Suppressor macrophage (primary cell): ENCODE results near the gene SH2D2A.
"Not testable (repeated sequence)": the region's sequence is repeated elsewhere in the genome, so short reads cannot be mapped to it uniquely, and the experiment has no call there.

Experiments used
- DNase-seq, 4 experiments: peaks; one replicate each; pipeline ENCODE4 v3.0.0-alpha.2; 2020 to 2022

Gene SH2D2A

GRCh38 chr1:156767879-156768604, 48.6 kb downstream of the SH2D2A start:
- peak; percentile 33 to 68 (median 42) for DNase-seq

GRCh38 chr1:156767101-156767878, 49.4 kb downstream of the SH2D2A start, which contains the start of gene PRCC:
PRCC (plus strand) TSS chr1:156767535; CDS start chr1:156767772, 237 bp downstream.
- peak; percentile 98 to 100 (median 98) for DNase-seq

- no peak for DNase-seq
Measured at GRCh38 chr1:156766298-156767100, 50.1 kb downstream of the SH2D2A start.

DNA sequence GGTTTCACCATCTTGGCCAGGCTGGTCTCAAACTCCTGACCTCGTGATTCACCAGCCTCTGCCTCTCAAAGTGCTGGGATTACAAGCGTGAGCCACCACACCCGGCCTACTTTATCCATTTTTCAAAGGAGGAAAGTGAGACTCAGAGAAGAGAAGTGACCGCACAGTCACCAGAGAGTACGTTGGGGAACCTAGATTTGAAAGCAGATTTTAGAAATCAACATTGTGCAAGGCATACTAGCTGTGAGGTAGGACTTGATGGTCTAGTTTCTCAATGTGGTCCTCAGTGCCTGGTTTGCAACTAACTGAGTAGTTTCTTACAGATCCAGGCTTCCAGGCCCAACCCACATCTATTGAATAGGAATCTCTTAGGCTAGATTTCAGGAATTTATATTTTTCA, 51.0 kb downstream of the SH2D2A start:
- DNase-seq: peak in 3 of 4 experiments; percentile 47 to 68 (median 48)

GRCh38 chr1:156765136-156765535, 51.5 kb downstream of the SH2D2A start:
- not testable (repeated sequence) for DNase-seq

- DNase-seq: no peak
Measured at GRCh38 chr1:156760796-156761104, 55.9 kb downstream of the SH2D2A start.

GRCh38 chr1:156760092-156760795, 56.4 kb downstream of the SH2D2A start:
- DNase-seq: no peak

DNA sequence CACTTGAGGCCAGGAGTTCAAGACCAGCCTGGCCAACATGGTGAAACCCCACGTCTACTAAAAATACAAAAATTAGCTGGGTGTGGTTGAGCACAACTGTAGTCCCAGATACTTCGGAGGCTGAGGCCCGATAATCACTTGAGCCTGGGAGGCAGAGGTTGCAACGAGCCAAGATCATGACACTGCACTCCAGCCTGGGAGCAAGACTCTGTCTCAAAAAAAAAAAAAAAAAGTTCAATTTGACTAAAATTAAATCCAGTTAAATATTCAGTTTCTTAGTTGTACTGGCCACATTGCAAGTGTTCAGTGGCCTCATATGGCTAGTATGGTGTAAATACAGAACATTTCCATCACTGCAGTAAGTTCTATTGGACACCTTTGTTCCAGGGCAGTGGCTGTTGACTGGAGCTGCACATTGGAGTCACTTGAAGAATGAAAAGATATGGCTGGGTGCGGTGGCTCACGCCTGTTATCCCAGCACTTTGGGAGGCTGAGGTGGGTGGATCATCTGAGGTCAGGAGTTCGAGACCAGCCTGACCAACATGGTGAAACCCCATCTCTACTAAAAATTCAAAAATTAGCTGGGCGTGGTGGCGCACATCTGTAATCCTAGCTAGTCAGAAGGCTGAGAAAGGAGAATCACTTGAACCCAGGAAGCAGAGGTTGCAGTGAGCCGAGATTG, 58.9 kb downstream of the SH2D2A start:
- DNase-seq: not testable (repeated sequence)

DNA sequence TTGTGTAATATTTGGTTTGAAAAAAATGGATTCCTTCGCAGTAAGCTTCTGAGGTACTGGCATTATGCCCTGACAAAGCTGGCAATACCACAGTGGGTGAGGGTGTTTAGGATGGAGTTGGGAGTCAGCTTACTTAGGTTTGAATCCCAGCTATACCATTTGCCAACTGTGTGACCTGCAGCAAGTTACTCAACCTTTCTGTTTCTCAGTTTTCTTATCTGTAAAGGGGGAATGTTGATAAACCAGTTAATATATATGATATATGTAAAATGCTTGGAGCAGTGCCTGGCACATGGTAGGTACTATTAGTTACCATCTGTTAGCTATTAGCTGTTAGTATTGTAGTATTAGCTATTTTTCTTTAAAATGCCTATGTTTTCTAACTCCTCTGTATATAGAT, 60.3 kb downstream of the SH2D2A start:
- no peak for DNase-seq
